ENCODE results near the gene APOC4.

The APOC4 gene

DNA sequence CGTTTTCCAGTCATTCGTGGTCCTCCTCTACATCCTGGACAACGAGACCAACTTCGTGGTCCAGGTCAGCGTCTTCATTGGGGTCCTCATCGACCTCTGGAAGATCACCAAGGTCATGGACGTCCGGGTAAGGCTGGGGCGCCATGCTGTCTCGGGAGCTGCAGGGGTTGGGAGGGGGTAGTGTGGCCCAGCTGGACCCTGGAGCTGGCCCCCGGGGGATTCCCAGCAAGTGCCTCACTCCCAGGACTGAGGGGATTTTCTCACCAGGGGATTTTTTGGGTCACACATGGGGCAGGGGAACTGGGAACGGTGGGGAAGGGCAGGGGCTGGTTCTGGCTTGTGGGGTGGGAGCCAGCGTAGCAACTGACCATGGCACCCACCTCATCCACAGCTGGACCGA is 48.4 kb downstream of the APOC4 start:
- Histone ChIP-seq H3K27me3 (no peaks in the 10 kb centered on the region), H3K4me1 (no peaks in the 10 kb centered on the region), H3K4me3 (ENCODE audit: low read depth, low read length) (no peak overlapping the region), H3K36me3 (peaks cover 11% of the 10 kb centered on the region), H3K9me3 (no peaks in the 10 kb centered on the region)
- no peak for DNase-seq
- TF ChIP-seq, protein P1, sequence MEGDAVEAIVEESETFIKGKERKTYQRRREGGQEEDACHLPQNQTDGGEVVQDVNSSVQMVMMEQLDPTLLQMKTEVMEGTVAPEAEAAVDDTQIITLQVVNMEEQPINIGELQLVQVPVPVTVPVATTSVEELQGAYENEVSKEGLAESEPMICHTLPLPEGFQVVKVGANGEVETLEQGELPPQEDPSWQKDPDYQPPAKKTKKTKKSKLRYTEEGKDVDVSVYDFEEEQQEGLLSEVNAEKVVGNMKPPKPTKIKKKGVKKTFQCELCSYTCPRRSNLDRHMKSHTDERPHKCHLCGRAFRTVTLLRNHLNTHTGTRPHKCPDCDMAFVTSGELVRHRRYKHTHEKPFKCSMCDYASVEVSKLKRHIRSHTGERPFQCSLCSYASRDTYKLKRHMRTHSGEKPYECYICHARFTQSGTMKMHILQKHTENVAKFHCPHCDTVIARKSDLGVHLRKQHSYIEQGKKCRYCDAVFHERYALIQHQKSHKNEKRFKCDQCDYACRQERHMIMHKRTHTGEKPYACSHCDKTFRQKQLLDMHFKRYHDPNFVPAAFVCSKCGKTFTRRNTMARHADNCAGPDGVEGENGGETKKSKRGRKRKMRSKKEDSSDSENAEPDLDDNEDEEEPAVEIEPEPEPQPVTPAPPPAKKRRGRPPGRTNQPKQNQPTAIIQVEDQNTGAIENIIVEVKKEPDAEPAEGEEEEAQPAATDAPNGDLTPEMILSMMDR (IDR thresholded peaks at IDR 0.05; ENCODE audit: low read depth, low read length), result no peak

- DNase-seq, result no peak
These were observed 48.9 kb downstream of the APOC4 start for GRCh38 chr19:44990966-44991365.

DNA sequence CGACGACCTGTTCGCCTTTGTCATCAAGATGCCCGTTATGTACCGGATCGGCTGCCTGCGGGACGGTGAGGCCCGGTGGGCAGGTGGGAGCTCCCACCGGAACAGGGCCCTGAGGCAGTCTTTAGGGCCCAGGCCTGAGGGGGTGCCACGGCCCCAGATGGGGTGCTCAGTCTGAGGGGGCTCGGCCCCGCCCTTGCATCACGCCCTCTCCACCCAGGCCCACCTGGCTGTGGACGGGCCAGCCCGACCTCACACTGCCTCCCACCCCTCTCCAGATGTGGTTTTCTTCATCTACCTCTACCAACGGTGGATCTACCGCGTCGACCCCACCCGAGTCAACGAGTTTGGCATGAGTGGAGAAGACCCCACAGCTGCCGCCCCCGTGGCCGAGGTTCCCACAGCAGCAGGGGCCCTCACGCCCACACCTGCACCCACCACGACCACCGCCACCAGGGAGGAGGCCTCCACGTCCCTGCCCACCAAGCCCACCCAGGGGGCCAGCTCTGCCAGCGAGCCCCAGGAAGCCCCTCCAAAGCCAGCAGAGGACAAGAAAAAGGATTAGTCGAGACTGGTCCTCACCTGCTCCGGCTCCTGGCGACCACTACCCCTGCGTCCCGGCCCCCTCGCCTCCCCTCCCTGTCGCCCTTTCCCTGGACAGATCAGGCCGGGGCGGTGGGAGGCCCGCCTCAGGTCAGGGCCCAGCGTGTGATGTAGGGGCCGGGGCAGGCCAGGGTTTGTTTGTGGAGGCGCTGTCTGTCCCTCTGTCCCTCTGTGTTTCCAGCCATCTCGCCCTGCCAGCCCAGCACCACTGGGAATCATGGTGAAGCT is 50.5 kb downstream of the APOC4 start:
- no peak for DNase-seq
- Histone ChIP-seq H3K9me3 (no peaks in the 10 kb centered on the region), H3K4me3 (ENCODE audit: low read depth, low read length) (no peak overlapping the region), H3K36me3 (peaks cover 11% of the 10 kb centered on the region), H3K27me3 (no peaks in the 10 kb centered on the region), H3K4me1 (no peaks in the 10 kb centered on the region)
- TF ChIP-seq, protein P1 (IDR thresholded peaks at IDR 0.05; ENCODE audit: low read depth, low read length), result no peak

More at GRCh38 chr19:44990966-44991365, 48.9 kb downstream of the APOC4 start:
- Histone ChIP-seq H3K4me3 (ENCODE audit: low read depth, low read length) (no peak overlapping the region), H3K27me3 (no peaks in the 10 kb centered on the region), H3K36me3 (peaks cover 11% of the 10 kb centered on the region), H3K9me3 (no peaks in the 10 kb centered on the region), H3K4me1 (no peaks in the 10 kb centered on the region)
- TF ChIP-seq, protein P1 (IDR thresholded peaks at IDR 0.05; ENCODE audit: low read depth, low read length), result no peak

GRCh38 chr19:44993526-44993925 is 51.5 kb downstream of the APOC4 start:
- Histone ChIP-seq H3K36me3 (peaks cover 11% of the 10 kb centered on the region), H3K4me3 (ENCODE audit: low read depth, low read length) (no peak overlapping the region), H3K4me1 (no peaks in the 10 kb centered on the region), H3K9me3 (no peaks in the 10 kb centered on the region), H3K27me3 (no peaks in the 10 kb centered on the region)
- TF ChIP-seq, protein P1 (IDR thresholded peaks at IDR 0.05; ENCODE audit: low read depth, low read length), result no peak
- no peak for DNase-seq

DNA sequence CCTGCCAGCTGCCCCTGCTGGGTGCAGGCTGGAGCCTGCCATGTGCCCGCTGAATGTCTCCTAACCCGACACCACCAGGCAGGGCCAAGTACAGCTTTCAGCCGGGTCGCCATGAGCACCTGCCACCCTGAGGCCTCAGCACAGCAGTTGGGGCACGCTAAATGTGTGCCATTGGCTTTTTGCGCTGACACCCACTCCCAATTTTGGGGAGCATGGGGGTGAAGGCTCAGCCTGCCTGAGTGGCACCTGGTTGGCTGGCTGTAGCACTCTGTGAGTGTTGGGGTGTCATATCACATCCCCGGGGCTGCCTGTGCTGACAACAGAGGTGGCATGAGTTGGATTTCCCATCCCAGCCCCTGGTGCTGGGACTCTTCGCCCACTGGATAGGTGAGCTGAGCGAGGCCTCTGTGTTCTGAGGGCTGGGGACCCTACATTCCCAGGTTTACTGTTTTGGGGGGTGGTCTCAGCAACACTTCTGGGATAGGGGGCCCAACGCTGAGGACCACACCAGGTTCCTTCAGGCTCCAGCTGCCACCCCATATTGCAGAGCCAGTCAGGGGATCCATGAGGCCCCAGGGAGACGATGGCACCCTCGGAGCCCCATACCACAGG is 52.0 kb downstream of the APOC4 start:
- no peaks in the 10 kb centered on the region for H3K4me1 ChIP-seq
- peaks cover 11% of the 10 kb centered on the region for H3K36me3 ChIP-seq
- no peak for DNase-seq
- TF ChIP-seq, protein P1 (IDR thresholded peaks at IDR 0.05; ENCODE audit: low read depth, low read length), result no peak
- no peaks in the 10 kb centered on the region for H3K27me3 ChIP-seq
- H3K9me3 ChIP-seq, result no peaks in the 10 kb centered on the region
- no peak overlapping the region for H3K4me3 ChIP-seq (ENCODE audit: low read depth, low read length)
